ENCODE results near the gene TBL1XR1. TPM values are rescaled to one million over a fixed set of nuclear protein-coding genes. Genes with fewer than 3 reads are reported as not detected.
"Not testable (repeated sequence)": the region's sequence is repeated elsewhere in the genome, so short reads cannot be mapped to it uniquely, and the experiment has no call there.

Gene TBL1XR1
- total RNA-seq, 1 donor from 2014 or later = 164 TPM

- intact Hi-C loops (cut with DNase I) = no loop called here
- no peak for DNase-seq (ENCODE audit: low spot score)
Measured at GRCh38 chr3:177150970-177151627, 46.2 kb downstream of the TBL1XR1 start.

- DNase-seq (ENCODE audit: low spot score) = no peak
- intact Hi-C loops (cut with DNase I) = no loop called here
Measured at GRCh38 chr3:177150218-177150916, 46.9 kb downstream of the TBL1XR1 start.

DNA sequence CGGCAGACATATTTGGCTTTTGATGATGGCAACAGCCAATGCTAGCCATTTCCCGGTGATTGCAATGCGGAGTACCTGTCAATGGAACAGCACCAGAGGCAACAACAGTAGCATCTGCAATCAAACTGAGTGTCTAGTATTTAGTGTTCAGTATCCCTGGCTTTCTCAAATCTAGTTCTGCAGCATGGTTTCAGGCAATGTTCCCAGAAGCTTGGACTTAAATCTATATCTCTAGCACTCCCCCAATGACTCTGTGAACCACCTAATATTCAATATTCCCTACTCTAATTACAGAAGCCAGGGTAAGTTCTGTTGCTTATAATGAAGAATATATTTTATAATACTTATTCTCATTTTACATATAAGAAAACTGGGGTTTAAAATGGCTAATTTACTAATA lies 48.2 kb downstream of the TBL1XR1 start:
- intact Hi-C loops (cut with DNase I) = loop anchor here (5.0 kb wide), 1 partner anchor 33 kb away; no protein-coding TSS in a partner anchor
- no peak for DNase-seq (ENCODE audit: low spot score)

GRCh38 chr3:177147790-177148189 lies 49.5 kb downstream of the TBL1XR1 start:
- intact Hi-C loops (cut with DNase I) = loop anchor here (5.0 kb wide), 1 partner anchor 35 kb away; no protein-coding TSS in a partner anchor
- DNase-seq (ENCODE audit: low spot score) = no peak

DNA sequence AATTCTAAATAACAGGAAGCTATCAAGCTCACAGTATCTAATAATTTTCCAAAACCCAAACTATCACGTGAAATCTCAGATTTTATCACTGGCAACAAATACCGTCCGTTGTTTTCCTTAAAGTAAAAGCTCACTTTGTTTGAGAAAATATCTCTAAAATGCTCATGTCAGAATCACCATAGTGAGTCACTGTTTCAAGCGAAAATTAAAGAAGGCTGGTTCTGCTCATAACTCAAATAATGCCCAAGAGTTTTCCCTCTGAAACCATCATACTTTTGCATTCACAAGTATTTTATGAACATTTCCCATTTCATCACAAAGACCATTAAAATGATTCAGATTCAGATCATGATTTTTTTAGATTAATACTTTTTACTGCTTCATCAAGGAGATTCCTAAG lies 50.6 kb downstream of the TBL1XR1 start:
- intact Hi-C loops (cut with DNase I) = loop anchor here (5.0 kb wide), 1 partner anchor 36 kb away; no protein-coding TSS in a partner anchor
- no peak for DNase-seq (ENCODE audit: low spot score)

GRCh38 chr3:177145954-177146353 lies 51.3 kb downstream of the TBL1XR1 start:
- intact Hi-C loops (cut with DNase I) = loop anchor here (5.0 kb wide), 1 partner anchor 36 kb away; no protein-coding TSS in a partner anchor

DNA sequence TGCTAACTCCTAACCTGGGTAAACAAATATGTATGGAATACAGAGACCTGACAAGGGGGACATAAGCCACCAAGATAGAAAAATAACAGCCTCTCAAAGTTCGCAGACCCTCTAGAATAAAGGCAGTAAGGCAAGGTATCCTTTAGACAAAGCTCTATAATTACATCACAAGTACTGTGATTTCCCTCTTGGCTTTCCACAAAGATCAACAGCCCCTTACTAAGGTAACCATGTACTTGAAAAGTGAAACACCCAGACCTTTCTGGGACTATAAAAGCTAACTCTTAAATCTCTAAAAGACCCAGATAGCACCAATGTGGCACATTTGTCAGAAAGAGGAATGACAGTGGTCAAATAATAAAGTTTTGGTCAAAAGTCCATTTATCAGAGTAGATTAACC lies 51.9 kb downstream of the TBL1XR1 start:
- no peak for DNase-seq (ENCODE audit: low spot score)
- intact Hi-C loops (cut with DNase I) = loop anchor here (5.0 kb wide), 1 partner anchor 37 kb away; no protein-coding TSS in a partner anchor

More at GRCh38 chr3:177145954-177146353, 51.3 kb downstream of the TBL1XR1 start:
- no peak for DNase-seq (ENCODE audit: low spot score)

- DNase-seq (ENCODE audit: low spot score) = no peak
- intact Hi-C loops (cut with DNase I) = loop anchor here (5.0 kb wide), 1 partner anchor 37 kb away; no protein-coding TSS in a partner anchor
Measured at GRCh38 chr3:177144922-177145321, 52.4 kb downstream of the TBL1XR1 start.

DNA sequence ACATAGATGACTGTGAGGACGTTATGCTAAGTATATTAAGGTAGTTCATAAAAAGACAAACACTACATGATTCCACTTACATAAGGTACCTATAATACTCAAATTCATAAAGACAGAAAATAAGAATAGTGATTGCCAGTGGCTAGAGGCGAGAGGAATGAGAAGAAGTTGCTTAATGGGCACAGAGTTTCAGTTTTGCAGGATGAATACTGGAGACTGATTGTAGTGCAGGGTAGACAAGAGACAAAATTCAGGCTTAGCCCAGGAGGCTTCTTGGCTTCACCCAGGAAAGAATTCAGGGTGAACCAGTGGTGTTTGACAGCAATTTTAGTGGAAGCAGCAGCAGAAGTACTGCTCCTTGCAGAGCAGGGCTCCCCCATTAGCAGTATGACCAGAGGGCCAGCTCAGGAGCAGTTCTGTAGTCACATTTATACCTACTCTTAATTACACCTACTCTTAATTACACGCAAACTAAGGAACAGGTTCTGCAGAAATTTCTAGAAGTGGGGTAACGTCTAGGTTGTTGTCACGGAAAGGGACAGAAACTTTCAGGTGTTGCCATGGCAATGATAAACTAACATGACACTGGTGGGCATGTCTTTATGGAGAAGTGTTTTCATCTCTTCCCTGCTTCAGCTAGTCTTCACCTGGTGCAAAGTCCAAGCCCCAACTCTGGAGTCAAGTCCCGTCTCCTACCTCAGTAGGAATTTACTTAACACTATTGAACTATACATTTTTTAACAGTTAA lies 55.2 kb downstream of the TBL1XR1 start:
- no peak for DNase-seq (ENCODE audit: low spot score)
- intact Hi-C loops (cut with DNase I) = no loop called here

DNA sequence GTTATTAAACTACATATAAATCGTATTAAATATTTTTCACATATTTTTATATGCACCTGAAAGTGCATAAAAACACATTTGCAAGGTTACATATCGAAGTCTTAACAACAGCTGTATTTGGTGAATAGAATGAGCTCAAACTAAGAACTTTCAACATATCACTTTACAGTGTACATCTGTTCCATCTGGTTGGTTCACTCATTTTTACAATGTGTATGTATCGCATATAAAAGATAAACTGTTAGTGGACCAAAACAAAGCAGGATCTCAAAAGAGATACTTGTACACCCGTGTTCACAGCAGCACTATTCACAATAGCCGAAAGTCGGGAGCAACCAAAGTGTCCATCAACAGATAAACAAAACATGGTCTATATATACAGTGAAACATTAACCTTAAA lies 55.8 kb downstream of the TBL1XR1 start:
- no peak for DNase-seq (ENCODE audit: low spot score)
- intact Hi-C loops (cut with DNase I) = no loop called here

DNA sequence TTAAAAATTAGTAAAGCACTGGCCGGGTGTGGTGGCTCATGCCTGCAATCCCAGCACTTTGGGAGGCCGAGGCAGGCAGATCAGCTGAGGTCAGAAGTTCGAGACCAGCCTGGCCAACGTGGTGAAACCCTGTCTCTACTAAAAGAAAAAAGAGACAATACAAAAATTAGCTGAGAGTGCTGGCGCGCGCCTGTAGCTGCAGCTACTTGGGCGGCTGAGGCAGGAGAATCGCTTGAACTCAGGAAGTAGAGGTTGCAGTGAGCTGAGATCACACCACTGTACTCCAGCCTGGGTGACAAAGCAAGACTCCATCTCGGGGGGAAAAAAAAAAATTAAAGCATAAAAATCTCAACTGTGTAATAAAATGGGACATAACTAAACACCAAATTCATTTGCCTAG lies 58.1 kb downstream of the TBL1XR1 start:
- intact Hi-C loops (cut with DNase I); DNase-seq (ENCODE audit: low spot score): not testable (repeated sequence)

DNA sequence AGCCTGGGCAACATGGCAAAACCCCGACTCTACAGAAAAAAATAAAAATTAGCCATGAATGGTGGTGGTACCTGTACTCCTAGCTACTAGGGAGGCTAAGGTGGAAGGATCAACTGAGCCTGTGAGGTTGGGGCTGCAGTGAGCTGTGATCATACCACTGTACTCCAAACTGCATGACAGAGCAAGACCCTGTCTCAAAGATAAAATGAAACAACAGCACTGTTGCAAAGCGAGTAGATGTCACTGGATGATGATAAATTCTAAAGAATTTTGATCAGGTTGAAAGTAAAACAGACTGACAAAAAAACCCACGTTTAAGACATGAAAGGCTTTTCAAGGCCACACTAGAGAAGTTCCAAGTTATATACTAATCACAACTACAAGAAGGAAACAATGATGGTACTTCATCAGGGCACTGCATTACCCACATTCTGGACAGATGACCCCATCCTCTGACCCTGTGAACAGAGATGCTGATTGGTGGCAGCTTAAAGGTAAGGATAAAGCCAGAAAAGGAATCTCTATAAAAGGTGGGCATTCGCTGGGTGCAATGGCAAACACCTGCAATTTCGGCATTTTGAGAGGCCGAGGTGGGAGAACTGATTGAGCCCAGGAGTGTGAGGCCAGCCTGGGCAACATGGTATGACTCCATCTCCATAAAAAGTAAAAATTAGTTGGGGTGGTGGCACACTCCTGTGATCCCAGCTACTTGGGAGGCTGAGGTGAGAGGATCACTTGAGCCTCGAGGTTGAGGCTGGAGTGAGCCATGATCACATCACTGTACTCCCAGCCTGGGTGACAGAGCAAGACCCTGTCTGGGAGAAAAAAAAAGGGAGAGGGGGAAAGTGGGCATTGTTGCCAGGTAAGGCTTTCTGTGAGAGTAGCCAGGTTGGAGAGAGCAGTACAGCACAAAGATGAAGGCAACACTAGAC lies 59.2 kb downstream of the TBL1XR1 start:
- intact Hi-C loops (cut with DNase I) = no loop called here
- DNase-seq (ENCODE audit: low spot score) = no peak

GRCh38 chr3:177136741-177137140 lies 60.5 kb downstream of the TBL1XR1 start:
- DNase-seq (ENCODE audit: low spot score) = no peak
- intact Hi-C loops (cut with DNase I) = no loop called here

DNA sequence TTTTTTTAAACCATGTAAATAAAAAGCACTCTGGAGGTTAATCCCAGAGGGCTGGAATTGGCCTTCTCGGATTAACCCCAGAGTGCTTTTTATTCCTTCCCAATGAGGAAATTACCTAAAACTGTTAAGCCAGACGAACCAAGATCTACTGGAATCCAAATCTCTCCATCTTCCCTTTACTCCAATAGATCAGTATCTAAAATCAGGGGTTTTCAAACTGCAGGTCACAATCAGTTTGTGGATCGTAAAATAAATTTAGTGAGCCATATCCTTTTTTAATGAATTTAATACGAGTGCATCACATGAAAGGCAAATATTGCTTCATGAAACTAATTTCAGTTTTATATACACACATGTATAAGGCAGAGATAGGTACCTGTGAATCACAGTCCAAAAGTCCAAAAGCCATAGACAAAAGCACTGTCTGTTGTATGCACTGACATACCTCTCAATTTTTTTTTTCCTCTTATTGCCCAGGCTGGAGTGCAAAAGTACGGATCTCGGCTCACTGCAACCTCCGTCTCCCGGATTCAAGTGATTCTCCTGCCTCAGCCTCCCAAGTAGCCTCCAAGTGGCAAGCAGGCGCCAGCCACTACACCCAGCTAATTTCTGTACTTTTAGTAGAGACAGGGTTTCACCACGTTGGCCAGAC lies 61.3 kb downstream of the TBL1XR1 start:
- intact Hi-C loops (cut with DNase I) = no loop called here
- no peak for DNase-seq (ENCODE audit: low spot score)

DNA sequence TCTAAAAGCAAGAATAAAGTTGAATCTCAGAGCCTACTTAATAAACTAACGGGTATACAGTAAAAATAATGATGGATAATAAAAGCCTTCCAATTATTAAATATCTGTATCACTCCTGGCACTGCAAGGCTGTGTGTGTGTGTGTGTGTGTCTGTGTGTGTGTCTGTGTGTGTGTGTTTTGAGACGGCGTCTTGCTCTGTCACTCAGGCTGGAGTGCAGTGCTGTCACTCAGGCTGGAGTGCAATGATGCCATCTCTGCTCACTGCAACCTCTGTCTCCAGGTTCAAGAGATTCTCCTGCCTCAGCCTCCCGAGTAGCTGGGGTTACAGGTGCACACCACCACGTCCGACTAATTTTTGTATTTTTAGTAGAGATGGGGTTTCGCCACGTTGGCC lies 62.5 kb downstream of the TBL1XR1 start:
- no peak for DNase-seq (ENCODE audit: low spot score)
- intact Hi-C loops (cut with DNase I) = loop anchor here (5.0 kb wide), 1 partner anchor 57 kb away; no protein-coding TSS in a partner anchor

- DNase-seq (ENCODE audit: low spot score) = no peak
- intact Hi-C loops (cut with DNase I) = loop anchor here (5.0 kb wide), 1 partner anchor 58 kb away; no protein-coding TSS in a partner anchor
Measured at GRCh38 chr3:177133860-177134815, 63.1 kb downstream of the TBL1XR1 start.

DNA sequence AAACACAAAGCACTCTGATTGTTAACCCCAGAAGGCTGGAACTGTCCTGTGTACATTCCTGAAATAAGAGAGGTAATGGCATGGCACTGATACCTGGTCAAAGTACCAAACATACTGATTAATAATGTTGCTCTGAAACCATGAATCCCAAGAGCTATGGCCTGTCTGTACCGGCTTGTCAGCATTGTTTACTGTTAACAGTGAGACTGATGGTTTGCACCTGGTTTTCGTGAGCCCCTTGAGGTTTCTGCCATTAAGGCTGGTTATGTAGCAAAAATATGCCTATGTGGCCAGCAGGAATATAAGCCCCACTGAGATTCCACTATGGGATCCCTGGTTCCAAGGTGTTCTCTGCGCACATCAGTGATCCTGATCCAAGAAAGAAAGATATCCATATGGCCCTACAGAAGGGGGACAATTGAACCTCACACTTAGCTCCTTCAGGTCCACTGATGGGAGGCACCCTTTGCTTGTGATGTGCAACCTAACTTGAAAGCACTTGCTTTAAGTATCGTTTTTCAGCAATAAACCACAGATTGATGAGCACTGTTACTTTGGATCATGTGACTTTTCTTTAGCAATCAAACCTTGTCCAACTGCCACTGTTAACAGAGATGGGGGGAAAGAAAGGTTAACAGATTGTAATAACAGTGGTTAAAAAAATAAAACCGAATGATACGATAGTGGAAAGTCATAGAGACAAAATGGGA lies 65.2 kb downstream of the TBL1XR1 start:
- intact Hi-C loops (cut with DNase I) = loop anchor here (5.0 kb wide), 1 partner anchor 60 kb away; no protein-coding TSS in a partner anchor
- no peak for DNase-seq (ENCODE audit: low spot score)

Measured in cardiac septum (tissue), 1 donor.